ENCODE results near the gene EIF3M. TPM values are rescaled to one million over a fixed set of nuclear protein-coding genes. Genes with fewer than 3 reads are reported as not detected.

EIF3M gene
- total and polyA plus RNA-seq, 2 donors (not counting 3 experiments of a cell fraction or from before 2014, with no cell fraction given): 229 to 243 TPM

DNA sequence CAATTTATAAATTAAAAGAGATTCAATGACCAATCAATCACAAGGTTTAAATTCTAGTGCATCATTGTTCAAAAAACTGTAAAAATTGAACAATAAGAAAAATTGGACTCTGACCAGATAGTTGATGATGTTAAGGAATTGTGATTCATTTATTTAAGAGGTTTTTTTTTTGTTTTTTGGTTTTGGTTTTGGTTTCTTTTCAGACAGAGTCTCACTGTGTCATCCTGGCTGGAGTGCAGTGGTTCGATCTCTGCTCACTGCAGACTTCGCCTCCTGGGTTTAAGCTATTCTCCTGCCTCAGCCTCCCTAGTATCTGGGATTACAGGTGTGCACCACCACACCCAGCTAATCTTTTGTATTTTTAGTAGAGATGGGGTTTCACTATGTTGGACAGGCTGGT is 17.1 kb upstream of the EIF3M start:
- Histone ChIP-seq H3K27ac (ENCODE audit: insufficient read depth, low read depth, low read length) (no peak overlapping the region), H3K9me1 (replicated peaks; ENCODE audit: control insufficient read depth, extremely low read depth, insufficient read depth, low read length) (no peaks in the 10 kb centered on the region), H3K4me1 (ENCODE audit: control insufficient read depth, extremely low read depth, insufficient read depth, low read length) (no peaks in the 10 kb centered on the region), H3K79me2 (ENCODE audit: control insufficient read depth, insufficient read depth, low read length) (no peaks in the 10 kb centered on the region), H3K36me3 (ENCODE audit: control insufficient read depth in 2 of 2, extremely low read depth in 1 of 2, insufficient read depth in 2 of 2, low read length in 2 of 2) (no peaks in the 10 kb centered on the region), H3K4me3 (replicated peaks in 1 of 3; ENCODE audit: insufficient read depth in 1 of 3, low read depth in 1 of 3, low read length in 3 of 3) (no peak overlapping the region), H3K4me2 (ENCODE audit: insufficient read depth, low read length) (no peak overlapping the region), H3K9ac (replicated peaks; ENCODE audit: extremely low read depth, insufficient read depth, low read length) (no peak overlapping the region), H3K9me3 (replicated peaks; ENCODE audit: control insufficient read depth, insufficient read depth, low read length) (no peaks in the 10 kb centered on the region), H3K27me3 (ENCODE audit: control insufficient read depth in 2 of 2, insufficient read depth in 2 of 2, low read length in 2 of 2) (peaks cover 0 to 2% of the 10 kb centered on the region in 2 experiments), H4K20me1 (replicated peaks; ENCODE audit: control insufficient read depth, extremely low read depth, insufficient read depth, low read length) (no peaks in the 10 kb centered on the region), H2AFZ (ENCODE audit: low read depth, low read length) (no peak overlapping the region)
- FAIRE-seq: no peak
- DNase-seq (ENCODE audit: low read depth, low spot score): no peak
- BruUV-seq (replicated peaks): no TSS peak
- no peak for TF ChIP-seq EZH2 (IDR thresholded peaks at IDR 0.05; ENCODE audit: borderline replicate concordance, low read depth, low read length, severe bottlenecking)
- dilution Hi-C loops (cut with MboI; ENCODE audit: extremely low pct_ligation_motif_present, low sequenced_read_pairs) (no loop called here), intact Hi-C loops (cut with micrococcal nuclease) (no loop called here)
- ChIA-PET CTCF (no interaction called here), POLR2A (no interaction called here)

DNA sequence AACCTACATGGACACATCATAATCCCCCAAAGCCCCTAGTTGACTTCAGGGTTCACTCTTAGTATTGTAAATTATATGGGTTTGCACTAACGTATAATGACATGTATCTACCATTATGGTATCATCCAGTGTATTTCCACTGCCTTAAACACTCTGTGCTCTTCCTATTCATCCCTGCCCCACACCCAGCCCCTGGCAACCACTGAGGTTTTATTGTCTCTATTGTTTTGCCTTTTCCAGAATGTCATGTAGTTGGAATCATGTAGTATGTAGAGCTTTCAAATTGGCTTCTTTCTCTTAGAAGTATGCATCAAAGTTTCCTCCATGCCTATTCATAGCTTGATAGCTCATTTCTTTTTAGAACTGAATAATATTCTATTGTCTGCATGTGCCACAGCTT is 16.5 kb upstream of the EIF3M start:
- intact Hi-C loops (cut with micrococcal nuclease): no loop called here

More for the DNA sequence above, 16.5 kb upstream of the EIF3M start:
- FAIRE-seq (no peak), DNase-seq (ENCODE audit: low read depth, low spot score) (no peak)
- Histone ChIP-seq H3K4me3 (replicated peaks in 1 of 3; ENCODE audit: insufficient read depth in 1 of 3, low read depth in 1 of 3, low read length in 3 of 3) (no peak overlapping the region), H3K36me3 (ENCODE audit: control insufficient read depth in 2 of 2, extremely low read depth in 1 of 2, insufficient read depth in 2 of 2, low read length in 2 of 2) (no peaks in the 10 kb centered on the region), H3K9me1 (replicated peaks; ENCODE audit: control insufficient read depth, extremely low read depth, insufficient read depth, low read length) (no peaks in the 10 kb centered on the region), H3K9me3 (replicated peaks; ENCODE audit: control insufficient read depth, insufficient read depth, low read length) (no peaks in the 10 kb centered on the region), H3K79me2 (ENCODE audit: control insufficient read depth, insufficient read depth, low read length) (no peaks in the 10 kb centered on the region), H3K9ac (replicated peaks; ENCODE audit: extremely low read depth, insufficient read depth, low read length) (no peak overlapping the region), H3K27ac (ENCODE audit: insufficient read depth, low read depth, low read length) (no peak overlapping the region), H4K20me1 (replicated peaks; ENCODE audit: control insufficient read depth, extremely low read depth, insufficient read depth, low read length) (no peaks in the 10 kb centered on the region), H3K4me1 (ENCODE audit: control insufficient read depth, extremely low read depth, insufficient read depth, low read length) (no peaks in the 10 kb centered on the region), H2AFZ (ENCODE audit: low read depth, low read length) (no peak overlapping the region), H3K4me2 (ENCODE audit: insufficient read depth, low read length) (no peak overlapping the region), H3K27me3 (ENCODE audit: control insufficient read depth in 2 of 2, insufficient read depth in 2 of 2, low read length in 2 of 2) (peaks cover 0 to 2% of the 10 kb centered on the region in 2 experiments)
- ChIA-PET CTCF (interaction anchor here (0.7 kb wide), 1 partner anchor 193 kb away, joined by 4 read pairs; no protein-coding TSS in a partner anchor), POLR2A (no interaction called here)
- dilution Hi-C loops (cut with MboI; ENCODE audit: extremely low pct_ligation_motif_present, low sequenced_read_pairs): no loop called here
- TF ChIP-seq, protein P1, sequence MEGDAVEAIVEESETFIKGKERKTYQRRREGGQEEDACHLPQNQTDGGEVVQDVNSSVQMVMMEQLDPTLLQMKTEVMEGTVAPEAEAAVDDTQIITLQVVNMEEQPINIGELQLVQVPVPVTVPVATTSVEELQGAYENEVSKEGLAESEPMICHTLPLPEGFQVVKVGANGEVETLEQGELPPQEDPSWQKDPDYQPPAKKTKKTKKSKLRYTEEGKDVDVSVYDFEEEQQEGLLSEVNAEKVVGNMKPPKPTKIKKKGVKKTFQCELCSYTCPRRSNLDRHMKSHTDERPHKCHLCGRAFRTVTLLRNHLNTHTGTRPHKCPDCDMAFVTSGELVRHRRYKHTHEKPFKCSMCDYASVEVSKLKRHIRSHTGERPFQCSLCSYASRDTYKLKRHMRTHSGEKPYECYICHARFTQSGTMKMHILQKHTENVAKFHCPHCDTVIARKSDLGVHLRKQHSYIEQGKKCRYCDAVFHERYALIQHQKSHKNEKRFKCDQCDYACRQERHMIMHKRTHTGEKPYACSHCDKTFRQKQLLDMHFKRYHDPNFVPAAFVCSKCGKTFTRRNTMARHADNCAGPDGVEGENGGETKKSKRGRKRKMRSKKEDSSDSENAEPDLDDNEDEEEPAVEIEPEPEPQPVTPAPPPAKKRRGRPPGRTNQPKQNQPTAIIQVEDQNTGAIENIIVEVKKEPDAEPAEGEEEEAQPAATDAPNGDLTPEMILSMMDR (IDR thresholded peaks at IDR 0.05; ENCODE audit: extremely low read depth in 1 of 2, insufficient read depth in 1 of 2, low read depth in 1 of 2, low read length in 2 of 2): no peak
- TF ChIP-seq GATA2 (IDR thresholded peaks at IDR 0.05; ENCODE audit: insufficient read depth, insufficient read length, low read depth, low read length) (no peak), EZH2 (IDR thresholded peaks at IDR 0.05; ENCODE audit: borderline replicate concordance, low read depth, low read length, severe bottlenecking) (no peak), MYC (IDR thresholded peaks at IDR 0.05; ENCODE audit: low read depth, low read length) (no peak), JUN (IDR thresholded peaks at IDR 0.05; ENCODE audit: borderline replicate concordance, insufficient read depth, insufficient read length, low read depth) (no peak), POLR2A (IDR thresholded peaks at IDR 0.05; ENCODE audit: low read depth, low read length) (no peak), POLR2AphosphoS5 (IDR thresholded peaks at IDR 0.05; ENCODE audit: insufficient read depth, low read depth, low read length) (no peak), FOS (IDR thresholded peaks at IDR 0.05; ENCODE audit: borderline replicate concordance, insufficient read depth, low read length) (no peak)
- TF ChIP-seq, protein P2, sequence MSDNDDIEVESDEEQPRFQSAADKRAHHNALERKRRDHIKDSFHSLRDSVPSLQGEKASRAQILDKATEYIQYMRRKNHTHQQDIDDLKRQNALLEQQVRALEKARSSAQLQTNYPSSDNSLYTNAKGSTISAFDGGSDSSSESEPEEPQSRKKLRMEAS (IDR thresholded peaks at IDR 0.05; ENCODE audit: insufficient read depth, insufficient read length): no peak
- BruUV-seq (replicated peaks): no TSS peak

Measured in endothelial cell of umbilical vein (primary cell).